HG02885 (cell line): ENCODE data around the gene KCNK10.

ENCODE experiments used
- ATAC-seq: cut with Tn5 transposase; IDR thresholded peaks from one replicate; pipeline ENCODE4 v1.9.1; 2021; ENCODE audit warnings: mild to moderate bottlenecking; ENCODE audit not compliant: unreplicated experiment, poor library complexity

KCNK10 gene

DNA sequence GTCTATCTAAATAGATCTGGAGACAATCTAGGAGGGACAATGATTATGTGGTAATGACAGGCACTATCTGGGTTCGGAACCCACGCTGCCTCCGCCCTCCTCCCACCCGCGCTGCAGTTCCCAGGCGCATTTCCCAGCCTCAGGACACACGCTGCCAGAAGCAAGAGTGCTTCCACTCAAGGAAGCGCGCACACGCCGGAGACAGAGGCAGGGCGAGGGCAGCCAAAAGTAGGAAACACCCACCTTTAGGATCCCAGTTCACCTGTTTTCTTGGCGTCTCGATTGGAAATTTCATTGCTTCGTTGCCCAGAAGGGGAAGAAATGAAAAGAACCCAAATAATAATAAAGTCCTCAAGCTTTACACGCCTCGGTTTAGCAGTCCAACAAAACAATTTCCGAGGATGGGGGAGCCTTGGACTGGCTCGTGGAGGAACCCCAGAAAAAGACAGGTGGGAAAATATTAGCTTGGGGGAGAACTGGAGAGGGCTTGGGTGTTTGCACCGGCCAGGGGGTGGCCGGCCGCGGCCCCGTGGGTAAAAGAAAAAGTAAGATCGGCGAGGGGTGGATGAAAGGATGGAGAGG, 474 bp downstream of the KCNK10 start:
- ATAC-seq = no peak

DNA sequence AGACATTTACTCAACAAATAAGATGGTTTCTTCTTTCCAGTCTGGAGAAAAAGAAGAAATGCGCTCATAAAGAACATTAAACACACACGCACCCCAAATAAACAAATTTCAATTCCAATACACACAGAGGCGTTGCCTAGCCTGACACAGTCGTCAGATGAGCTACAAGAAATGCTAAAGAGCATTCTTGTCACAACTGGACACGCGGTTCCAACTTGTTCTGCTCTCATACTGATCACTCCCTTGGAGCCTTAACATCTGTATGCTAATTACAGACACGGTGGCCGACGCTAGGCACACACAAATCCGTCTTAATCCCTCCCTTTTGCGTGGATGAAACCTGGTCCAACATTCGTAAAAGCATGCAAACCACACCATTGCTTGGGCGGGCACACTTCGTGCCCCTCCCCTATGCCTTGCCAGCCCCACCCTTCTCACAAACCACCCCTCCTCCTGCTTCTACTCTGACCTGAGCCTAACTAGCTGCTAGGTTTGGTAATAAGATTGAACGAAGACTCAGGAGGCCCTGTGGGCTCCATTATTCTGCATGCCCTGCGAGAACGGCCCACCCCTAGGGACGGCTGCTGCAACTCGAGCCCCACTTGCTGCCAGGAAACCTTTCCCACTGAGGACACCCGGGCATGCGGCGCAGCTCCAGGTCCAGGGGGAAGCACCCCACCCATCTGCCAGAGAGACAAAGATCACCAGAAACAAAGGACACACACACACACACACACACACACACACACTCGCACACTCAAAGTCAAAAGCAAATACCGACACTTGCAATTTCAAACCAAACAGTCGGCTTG, 1.2 kb downstream of the KCNK10 start:
- ATAC-seq = no peak

DNA sequence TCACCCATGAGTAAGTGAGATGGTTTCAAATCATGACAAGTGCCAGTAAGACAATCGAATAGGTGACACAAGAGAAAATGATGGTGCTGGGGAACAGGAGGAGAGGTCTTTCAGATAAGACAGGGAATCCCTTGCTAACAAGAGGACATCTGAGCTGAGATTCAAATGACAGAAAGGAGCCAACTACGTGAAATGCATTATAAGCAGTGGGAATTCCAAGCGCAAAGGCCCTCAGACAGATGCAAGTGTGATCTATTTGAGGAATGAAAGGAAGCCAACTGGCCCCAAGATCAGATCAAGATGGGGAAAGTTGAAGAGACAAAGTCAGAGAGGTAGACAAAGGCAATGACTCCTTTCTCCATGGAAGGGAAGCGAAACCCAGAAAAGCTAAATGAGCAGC, 4.7 kb downstream of the KCNK10 start:
- ATAC-seq = no peak

DNA sequence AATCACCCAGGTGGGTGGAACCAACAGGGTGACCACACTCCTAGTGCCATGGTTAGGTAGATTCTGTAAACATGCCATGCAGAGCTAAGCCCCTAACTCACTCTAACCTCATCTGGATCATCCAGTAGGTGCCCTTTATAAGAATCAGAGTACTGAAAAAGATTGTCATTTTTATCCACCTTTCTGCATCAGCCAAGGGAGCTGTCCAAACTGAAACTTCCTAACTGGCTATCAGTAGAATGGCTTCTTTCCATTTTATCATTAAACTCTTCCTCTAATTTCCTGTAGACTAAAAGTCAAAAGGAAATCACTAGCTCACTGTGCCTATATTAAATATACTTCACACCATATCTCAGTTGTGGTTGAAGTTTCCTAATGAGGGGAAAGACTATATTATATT, 6.5 kb downstream of the KCNK10 start:
- ATAC-seq = no peak

DNA sequence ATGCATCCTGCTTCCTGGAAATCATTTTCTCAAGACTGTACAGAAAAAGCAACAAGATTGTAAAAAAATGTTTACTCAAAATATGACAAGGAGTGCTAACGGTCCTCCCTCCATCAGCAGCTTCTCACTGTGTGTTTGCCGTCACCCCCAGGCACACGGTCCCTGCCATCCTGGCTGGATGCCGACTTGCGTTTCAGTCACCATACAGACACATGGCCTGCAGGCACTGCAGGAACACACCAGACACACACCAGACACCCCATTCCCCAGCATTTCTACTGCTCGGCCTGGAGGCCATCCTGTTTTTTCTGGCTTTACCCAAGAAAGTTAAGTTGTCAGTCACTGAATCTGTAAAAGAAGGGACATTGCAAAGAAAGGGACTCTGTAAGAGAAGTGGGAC, 10.8 kb downstream of the KCNK10 start:
- ATAC-seq = no peak

DNA sequence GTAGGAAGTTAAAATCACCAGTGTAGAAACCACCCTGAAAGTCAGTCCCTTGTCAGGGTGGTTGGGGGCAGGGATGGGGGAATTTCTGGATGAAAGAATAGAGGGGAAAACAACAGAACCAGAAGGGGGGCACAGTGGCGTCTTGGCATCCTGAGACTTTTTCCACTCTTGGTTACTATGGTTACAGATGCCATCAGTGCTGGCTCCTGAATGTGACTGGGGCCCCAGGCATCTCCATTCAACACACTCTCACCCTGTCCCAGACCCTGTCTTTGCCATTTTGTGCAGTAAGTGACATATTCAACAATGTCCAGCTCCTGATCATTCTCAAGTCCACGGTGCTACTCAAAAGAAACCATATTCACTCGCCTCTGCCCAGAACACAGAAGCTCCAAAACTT, 11.3 kb downstream of the KCNK10 start:
- no peak for ATAC-seq

DNA sequence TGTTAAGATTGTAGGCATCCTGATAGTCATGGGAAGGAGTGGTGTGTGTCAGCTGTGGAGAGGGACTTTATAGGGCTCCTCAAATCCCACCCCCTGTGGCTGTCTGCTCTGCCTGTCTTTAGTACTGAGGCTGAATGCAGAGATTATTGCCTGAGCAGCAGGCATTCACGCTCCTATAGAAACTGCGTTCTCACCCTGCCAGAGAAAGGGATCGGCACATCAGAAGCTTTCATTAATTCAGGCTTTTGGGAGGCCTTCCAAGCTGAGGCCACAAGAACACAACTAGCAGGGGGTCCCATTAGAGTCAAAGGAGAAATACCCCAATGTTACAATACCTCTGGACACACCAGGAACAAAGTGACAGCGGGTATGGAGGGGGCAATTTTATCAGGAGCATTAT, 12.6 kb downstream of the KCNK10 start:
- no peak for ATAC-seq

DNA sequence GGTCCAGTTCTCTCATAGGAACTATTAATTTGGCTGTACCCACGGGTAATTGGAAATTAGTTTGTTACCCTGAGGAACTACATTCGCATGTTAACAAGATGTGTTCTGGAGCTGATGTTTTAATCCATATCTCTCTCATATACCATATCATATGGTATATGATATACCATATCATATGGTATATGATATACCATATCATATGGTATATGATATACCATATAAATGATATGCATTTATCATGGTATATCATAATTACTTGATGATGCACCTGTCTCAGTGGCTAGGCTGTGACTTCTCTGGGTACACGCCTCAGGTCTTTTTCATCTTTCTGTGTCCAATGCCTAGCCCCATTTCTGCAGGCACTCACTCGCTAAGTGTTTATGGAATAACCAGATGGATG, 13.0 kb downstream of the KCNK10 start:
- ATAC-seq = no peak

DNA sequence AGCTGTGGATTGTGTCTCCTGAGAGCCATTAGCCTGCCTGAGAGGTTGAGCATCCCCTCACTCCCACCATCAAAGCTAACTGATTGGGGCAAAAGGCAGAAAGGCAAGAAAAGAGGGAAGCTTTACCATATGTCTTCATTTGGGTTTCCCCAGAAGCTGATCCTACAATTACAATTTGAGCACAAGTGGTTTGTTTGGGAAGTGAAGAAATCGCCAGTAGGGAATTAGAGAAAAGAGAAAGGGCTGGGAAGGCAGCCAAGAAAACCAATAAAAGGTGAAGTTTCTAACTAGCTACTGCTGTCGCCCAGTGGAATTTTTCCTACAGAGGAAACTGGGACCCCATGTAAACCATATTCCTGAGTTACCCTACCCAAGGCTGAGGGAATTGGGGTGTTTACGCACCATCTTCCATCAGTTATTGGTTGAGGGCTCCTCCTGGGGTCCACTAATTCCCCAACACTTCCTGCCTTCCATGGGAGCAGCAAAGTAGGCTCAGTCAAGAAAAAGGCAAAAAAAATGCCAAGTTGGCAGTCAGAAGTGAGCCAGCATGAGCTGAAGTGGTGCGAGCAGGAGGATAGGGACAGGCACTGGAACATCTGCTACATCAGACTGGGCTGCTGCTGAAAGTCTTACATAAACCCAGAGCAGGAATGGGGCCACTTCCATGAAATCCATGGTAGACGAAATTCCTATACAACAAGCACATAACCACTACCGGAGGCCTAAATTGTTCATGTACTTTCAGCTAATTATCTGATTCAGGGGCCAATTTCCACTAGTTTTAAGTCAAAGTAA, 17.3 kb downstream of the KCNK10 start:
- no peak for ATAC-seq

DNA sequence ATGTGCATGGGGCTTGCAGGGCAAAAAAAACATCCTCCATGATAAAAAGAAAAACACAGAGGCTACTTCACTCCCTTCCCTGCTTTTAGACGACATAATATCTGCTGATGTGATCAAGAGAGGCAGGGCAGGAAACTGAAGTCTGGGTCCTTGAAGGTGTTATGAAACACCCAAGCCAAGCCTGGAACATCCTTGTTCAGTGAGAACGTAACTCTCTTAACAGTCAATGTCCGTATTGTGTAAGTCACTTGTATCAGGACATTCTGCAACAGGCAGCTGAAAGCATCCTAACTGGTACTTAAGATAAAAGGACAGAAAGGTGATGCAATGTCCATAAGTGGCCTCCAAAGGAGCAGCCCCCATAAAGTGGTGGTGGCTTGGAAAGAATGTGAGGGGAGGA, 20.0 kb downstream of the KCNK10 start:
- ATAC-seq = no peak

DNA sequence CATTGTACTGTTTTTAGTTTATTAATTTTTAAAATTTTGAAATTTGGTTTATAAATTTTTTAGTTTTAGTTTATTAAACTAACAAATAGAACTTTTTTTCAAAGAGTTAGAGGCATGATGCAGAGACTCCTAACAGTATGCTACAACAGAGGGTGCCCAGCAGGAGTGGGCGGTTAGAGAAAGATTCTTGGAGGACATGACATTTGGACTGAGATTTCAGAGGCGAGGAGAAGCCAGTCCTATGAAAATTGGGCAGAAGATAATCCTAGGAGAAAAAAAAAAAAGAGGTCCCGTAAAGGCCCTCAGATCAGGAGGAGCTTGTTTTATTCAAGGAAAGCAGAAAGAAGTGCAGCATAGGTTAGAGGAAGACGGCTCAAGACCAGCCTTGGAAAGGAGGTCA, 21.7 kb downstream of the KCNK10 start:
- no peak for ATAC-seq

DNA sequence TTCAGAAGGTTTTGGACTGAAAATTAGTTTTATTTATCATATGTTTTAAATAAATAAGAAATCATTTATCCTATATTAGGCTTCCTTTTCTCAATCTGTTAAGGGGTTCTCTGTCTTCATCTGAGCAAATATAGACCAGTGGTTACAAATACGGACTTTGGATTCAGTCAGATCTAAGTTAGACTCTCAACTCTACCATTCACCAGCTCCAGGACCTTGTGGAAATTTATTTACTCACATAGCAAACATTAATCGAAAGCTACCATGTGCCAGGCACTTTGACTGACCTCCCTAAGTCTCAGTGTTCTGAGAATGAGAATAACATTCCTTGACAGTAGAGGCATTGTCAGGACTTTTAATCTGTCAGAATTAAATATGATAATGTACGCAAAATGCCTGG, 22.3 kb downstream of the KCNK10 start:
- no peak for ATAC-seq

DNA sequence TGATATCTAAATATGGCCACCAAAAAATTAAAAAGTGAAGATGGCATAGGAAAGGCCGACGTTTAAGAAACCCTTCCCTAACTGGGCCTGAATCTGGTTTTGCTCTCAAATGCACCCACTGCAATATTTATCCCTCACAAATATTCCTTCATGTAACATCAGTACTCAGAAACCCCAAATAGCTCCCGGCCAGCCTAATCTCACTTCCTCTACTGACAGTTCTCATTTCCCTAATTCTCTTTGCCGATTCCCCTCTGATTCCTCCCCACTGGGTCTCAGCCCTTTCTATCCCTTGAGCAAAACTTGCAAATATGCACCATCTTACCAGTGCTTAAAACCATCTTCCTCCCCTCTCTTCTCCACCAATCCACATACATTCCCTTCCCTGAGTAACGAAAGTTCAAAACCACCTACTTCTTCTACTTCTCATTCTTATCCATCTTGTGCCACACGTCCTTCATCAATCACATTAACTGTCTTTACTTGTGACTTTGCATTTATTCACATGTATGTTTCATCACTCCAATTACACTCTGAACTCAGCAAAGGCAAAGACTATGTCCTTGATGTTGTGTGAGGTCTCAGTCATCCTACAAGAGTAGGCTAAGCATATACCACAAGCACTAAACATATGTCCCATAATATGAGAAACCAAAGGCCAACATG, 23.1 kb downstream of the KCNK10 start:
- ATAC-seq = peak; percentile 77

DNA sequence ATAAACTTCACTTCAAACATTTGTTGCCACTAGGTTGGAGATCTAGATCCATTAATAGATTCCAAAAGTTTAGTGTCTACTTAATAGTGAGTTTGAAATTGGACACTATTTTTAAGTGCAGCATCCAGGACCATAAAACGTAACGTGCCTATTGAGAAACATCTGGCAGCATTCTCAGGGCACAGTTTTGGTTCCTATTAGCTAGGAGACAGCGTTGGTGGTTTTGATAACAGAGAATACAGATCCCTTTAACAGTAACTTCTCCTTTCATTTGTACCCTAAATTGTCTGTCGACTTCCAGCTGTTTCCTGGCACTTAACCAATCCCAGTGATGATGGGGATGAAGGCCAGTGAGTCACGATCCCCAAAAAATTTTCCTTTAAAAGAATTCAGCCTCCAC, 25.8 kb downstream of the KCNK10 start:
- no peak for ATAC-seq

DNA sequence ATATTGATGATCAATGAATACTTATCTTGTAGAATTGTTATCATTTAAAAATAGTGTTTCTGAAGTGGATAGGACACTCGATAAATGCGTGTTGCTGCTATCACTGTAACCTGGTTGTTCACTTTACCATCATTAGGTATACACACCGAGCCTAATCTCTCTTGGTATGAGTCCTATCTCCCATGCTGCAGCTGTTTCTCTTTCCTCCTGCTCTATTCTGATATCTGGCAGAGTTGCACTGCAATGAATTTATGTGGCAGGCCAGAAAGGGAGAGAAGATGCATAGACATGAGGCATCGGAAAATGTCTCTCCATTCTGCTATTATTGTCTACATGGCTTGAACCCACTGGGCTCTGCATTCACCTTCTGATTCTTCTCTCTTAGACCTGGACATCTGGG, 26.7 kb downstream of the KCNK10 start:
- ATAC-seq = no peak

DNA sequence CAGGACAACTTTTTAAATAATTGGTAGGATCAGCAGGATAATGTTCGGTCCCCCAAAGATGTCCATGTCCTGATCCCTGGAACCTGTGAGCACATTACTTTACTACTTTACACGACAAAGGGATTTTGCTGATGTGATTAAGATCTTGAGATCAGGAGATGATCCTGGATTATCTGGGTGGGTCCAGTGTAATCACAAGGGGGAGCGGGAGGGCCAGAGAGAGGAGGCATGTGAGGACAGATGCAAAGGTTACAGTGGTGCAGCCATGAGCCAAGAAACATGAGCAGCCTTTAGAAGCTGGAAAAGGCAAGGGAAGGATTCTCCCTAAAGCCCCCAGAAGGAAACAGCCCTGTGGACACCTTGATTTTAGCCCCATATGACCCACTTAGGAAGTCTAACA, 33.1 kb downstream of the KCNK10 start:
- no peak for ATAC-seq

DNA sequence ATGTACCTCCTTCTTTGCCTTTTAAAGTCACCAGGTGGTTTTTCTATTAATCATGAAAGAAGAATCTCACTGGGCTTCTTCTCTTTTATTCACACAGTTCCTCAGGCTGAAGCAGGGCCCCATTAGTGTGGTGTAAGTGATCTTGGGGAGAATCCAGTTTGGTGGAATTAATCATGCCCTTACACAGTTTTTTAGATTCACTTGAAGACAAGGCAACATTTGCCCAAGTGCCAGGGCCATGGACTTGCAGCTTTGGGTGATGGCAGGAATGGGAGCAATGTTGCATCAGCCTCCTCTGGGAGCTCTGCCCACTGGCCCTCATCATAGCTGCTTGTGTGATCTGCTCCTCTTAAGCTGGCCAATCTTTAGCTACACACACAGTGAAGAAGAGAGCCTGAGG, 33.8 kb downstream of the KCNK10 start:
- ATAC-seq = no peak

DNA sequence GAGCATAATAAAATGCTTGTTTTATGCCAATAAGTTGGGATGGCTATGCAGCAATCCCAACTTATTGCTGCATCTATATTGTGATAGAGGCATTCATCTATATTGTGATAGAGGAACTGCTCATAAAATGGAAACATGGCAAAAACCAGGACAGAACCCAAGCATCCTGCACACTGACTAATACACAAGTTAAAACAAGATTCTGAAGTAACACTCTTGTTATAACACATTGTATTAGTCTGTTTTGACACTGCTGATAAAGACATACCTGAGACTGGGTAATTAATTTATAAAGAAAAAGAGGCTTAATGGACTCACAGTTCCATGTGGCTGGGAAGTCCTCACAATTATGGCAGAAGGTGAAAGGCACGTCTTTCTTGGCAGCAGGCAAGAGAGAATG, 36.8 kb downstream of the KCNK10 start:
- no peak for ATAC-seq

DNA sequence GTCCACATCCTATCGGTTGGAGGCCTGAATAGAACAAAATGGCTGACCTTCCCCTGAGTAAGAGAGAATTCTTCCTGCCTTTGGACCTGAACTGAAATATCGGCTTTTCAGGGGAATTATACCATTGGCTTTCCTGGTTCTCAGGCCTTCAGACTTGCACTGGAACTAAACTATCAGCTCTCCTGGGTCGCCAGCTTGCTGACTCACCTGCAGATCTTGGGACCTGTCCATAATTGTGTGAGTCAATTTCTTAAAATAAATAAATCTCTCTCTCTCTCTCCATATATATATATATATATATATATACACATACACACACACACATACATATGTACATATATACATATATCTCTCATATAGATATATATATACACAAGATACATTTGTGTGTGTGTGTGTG, 41.6 kb downstream of the KCNK10 start:
- ATAC-seq = no peak

DNA sequence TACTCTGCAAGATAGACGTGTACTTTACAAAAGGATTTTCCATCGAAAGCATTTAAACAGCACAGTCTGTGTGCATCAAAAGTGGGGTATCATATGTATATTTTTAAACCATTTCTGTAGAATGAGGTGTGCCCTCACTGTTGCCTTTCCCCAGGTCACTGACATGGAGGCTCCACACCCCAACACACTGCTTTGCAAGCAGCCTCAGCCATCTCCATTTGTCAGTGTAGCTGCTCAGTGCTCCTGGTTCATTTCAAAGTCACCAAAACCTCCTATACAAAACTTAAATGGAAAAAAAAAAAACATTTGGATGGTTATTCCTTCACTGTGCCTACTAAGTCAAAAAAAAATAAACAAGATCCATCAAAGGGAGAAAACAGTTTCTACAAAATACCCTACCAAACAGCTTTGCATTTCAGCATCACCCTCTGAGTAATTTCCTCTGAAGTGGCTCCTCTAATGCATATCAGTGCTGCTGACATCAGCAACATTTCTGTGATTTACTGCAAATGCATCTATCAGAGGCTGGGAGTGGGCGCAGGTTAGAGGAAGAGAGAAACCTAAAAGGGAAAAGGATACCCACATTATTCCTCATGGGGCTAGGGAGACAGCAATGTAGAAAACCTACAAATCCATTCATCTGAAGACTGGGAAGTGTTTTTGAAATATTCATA, 46.0 kb downstream of the KCNK10 start:
- ATAC-seq = no peak
